Measurements from ENCODE around the gene GALNT18. TPM values are rescaled to one million over a fixed set of nuclear protein-coding genes. Genes with fewer than 3 reads are reported as not detected.

Gene GALNT18
- total and polyA plus RNA-seq, 2 donors (not counting 3 experiments of a cell fraction or from before 2014, with no cell fraction given), result 0.17 to 0.18 TPM

- DNase-seq (ENCODE audit: low read depth, low spot score) (no peak), FAIRE-seq (no peak)
- intact Hi-C loops (cut with micrococcal nuclease) (no loop called here), dilution Hi-C loops (cut with MboI; ENCODE audit: extremely low pct_ligation_motif_present, low sequenced_read_pairs) (no loop called here)
- Histone ChIP-seq H4K20me1 (replicated peaks; ENCODE audit: control insufficient read depth, extremely low read depth, insufficient read depth, low read length) (no peaks in the 10 kb centered on the region), H3K27ac (ENCODE audit: insufficient read depth, low read depth, low read length) (no peak overlapping the region), H3K9me3 (replicated peaks; ENCODE audit: control insufficient read depth, insufficient read depth, low read length) (no peaks in the 10 kb centered on the region), H2AFZ (ENCODE audit: low read depth, low read length) (no peak overlapping the region), H3K4me3 (replicated peaks in 1 of 3; ENCODE audit: insufficient read depth in 1 of 3, low read depth in 1 of 3, low read length in 3 of 3) (no peak overlapping the region), H3K9ac (replicated peaks; ENCODE audit: extremely low read depth, insufficient read depth, low read length) (no peak overlapping the region), H3K79me2 (ENCODE audit: control insufficient read depth, insufficient read depth, low read length) (no peaks in the 10 kb centered on the region), H3K27me3 (ENCODE audit: control insufficient read depth in 2 of 2, insufficient read depth in 2 of 2, low read length in 2 of 2) (no peaks in the 10 kb centered on the region), H3K4me1 (ENCODE audit: control insufficient read depth, extremely low read depth, insufficient read depth, low read length) (no peaks in the 10 kb centered on the region), H3K36me3 (ENCODE audit: control insufficient read depth in 2 of 2, extremely low read depth in 1 of 2, insufficient read depth in 2 of 2, low read length in 2 of 2) (no peaks in the 10 kb centered on the region), H3K4me2 (ENCODE audit: insufficient read depth, low read length) (no peak overlapping the region), H3K9me1 (replicated peaks; ENCODE audit: control insufficient read depth, extremely low read depth, insufficient read depth, low read length) (no peaks in the 10 kb centered on the region)
- no TSS peak for BruUV-seq (replicated peaks)
- POLR2A ChIA-PET, result no interaction called here
- CTCF ChIA-PET, result interaction anchor here (1.4 kb wide), 1 partner anchor 8 kb away, joined by 3 read pairs; no protein-coding TSS in a partner anchor
- no peak for TF ChIP-seq FOS (IDR thresholded peaks at IDR 0.05; ENCODE audit: borderline replicate concordance, insufficient read depth, low read length)
- no peak for TF ChIP-seq MYC (IDR thresholded peaks at IDR 0.05; ENCODE audit: low read depth, low read length)
- no peak for TF ChIP-seq MAX (IDR thresholded peaks at IDR 0.05; ENCODE audit: insufficient read depth, insufficient read length)
- TF ChIP-seq GATA2 (IDR thresholded peaks at IDR 0.05; ENCODE audit: insufficient read depth, insufficient read length, low read depth, low read length), result no peak
- TF ChIP-seq CTCF (IDR thresholded peaks at IDR 0.05; ENCODE audit: extremely low read depth in 1 of 2, insufficient read depth in 1 of 2, low read depth in 1 of 2, low read length in 2 of 2), result no peak
- no peak for TF ChIP-seq POLR2A (IDR thresholded peaks at IDR 0.05; ENCODE audit: low read depth, low read length)
- TF ChIP-seq JUN (IDR thresholded peaks at IDR 0.05; ENCODE audit: borderline replicate concordance, insufficient read depth, insufficient read length, low read depth), result no peak
- TF ChIP-seq POLR2AphosphoS5 (IDR thresholded peaks at IDR 0.05; ENCODE audit: insufficient read depth, low read depth, low read length), result no peak
- TF ChIP-seq EZH2 (IDR thresholded peaks at IDR 0.05; ENCODE audit: borderline replicate concordance, low read depth, low read length, severe bottlenecking), result no peak
Measured at GRCh38 chr11:11374358-11375148, 247.3 kb downstream of the GALNT18 start.

Data from endothelial cell of umbilical vein (primary cell).